Neural cell (in vitro differentiated cells): ENCODE results near the gene FMN2. TPM values are rescaled to one million over a fixed set of nuclear protein-coding genes. Genes with fewer than 3 reads are reported as not detected.

ENCODE experiments used
- H2AFZ ChIP-seq: fragments of 200-600, 300-800 bp; sonication (generic), shearing (Covaris generic); 2 replicates; pipeline ENCODE4 v1.6.0; 2014; ENCODE audit warnings: low read depth, mild to moderate bottlenecking, antibody characterized with exemption, low read length, moderate library complexity
- H3F3A ChIP-seq: fragments of 200-600 bp; shearing (Covaris generic); 2 replicates; pipeline ENCODE4 v1.6.1; 2016; ENCODE audit warnings: mild to moderate bottlenecking, moderate library complexity, mixed read lengths, antibody characterized with exemption, low read length; ENCODE audit not compliant: insufficient read depth, poor library complexity, severe bottlenecking
- H3K27ac ChIP-seq: fragments of 200-600, 300-800 bp; sonication (generic), shearing (Covaris generic); 2 replicates; pipeline ENCODE4 v1.5.1; 2014; ENCODE audit warnings: mild to moderate bottlenecking, low read length, moderate library complexity
- H3K27me3 ChIP-seq: fragments of 300-800, 200-600 bp; sonication (generic), shearing (Covaris generic); 2 replicates; pipeline ENCODE4 v1.6.0; 2014; ENCODE audit warnings: mild to moderate bottlenecking, low read depth, low read length, moderate library complexity; ENCODE audit not compliant: insufficient read depth
- H3K36me3 ChIP-seq: fragments of 300-800, 200-600 bp; sonication (generic), shearing (Covaris generic); 2 replicates; pipeline ENCODE4 v1.5.1; 2014; ENCODE audit warnings: mild to moderate bottlenecking, antibody characterized with exemption, low read length, moderate library complexity; ENCODE audit not compliant: insufficient read depth
- H3K4me2 ChIP-seq: fragments of 300-800, 200-600 bp; sonication (generic), shearing (Covaris generic); 2 replicates; pipeline ENCODE4 v1.6.0; 2014; ENCODE audit warnings: mild to moderate bottlenecking, low read length
- H3K4me3 ChIP-seq: fragments of 300-800, 200-600 bp; sonication (generic), shearing (Covaris generic); 2 replicates; pipeline ENCODE4 v1.5.1; 2014; ENCODE audit warnings: mild to moderate bottlenecking, low read length, moderate library complexity
- H3K79me2 ChIP-seq: fragments of 200-600 bp; shearing (Covaris generic); replicated peaks from 2 replicates; pipeline ENCODE4 v1.6.0; 2014; ENCODE audit warnings: mild to moderate bottlenecking, low read length, moderate library complexity; ENCODE audit not compliant: insufficient read depth
- H3K9ac ChIP-seq: fragments of 300-800, 200-600 bp; sonication (generic), shearing (Covaris generic); 2 replicates; pipeline ENCODE4 v1.6.1; 2016; ENCODE audit warnings: mild to moderate bottlenecking, low read length, mixed read lengths
- H3K9me2 ChIP-seq: fragments of 200-600 bp; shearing (Covaris generic); 2 replicates; pipeline ENCODE4 v1.6.1; 2016; ENCODE audit warnings: mild to moderate bottlenecking, low read length, mixed read lengths; ENCODE audit not compliant: insufficient read depth
- H3K9me3 ChIP-seq: fragments of 200-600, 300-800 bp; sonication (generic), shearing (Covaris generic); 2 replicates; pipeline ENCODE4 v1.6.1; 2016; ENCODE audit warnings: mild to moderate bottlenecking, mixed run types, low read length, moderate library complexity, mixed read lengths
- H4K20me1 ChIP-seq: fragments of 200-600 bp; shearing (Covaris generic); 2 replicates; pipeline ENCODE4 v1.6.1; 2016; ENCODE audit warnings: mild to moderate bottlenecking, mixed run types; ENCODE audit not compliant: insufficient read depth
- CTCF ChIP-seq: fragments of 450-650 bp; IDR thresholded peaks from 2 replicates; pipeline ENCODE4 v1.5.1; 2014; ENCODE audit warnings: antibody characterized with exemption, mild to moderate bottlenecking, moderate library complexity; ENCODE audit not compliant: poor library complexity, severe bottlenecking
- EP300 ChIP-seq: fragments of 450-650 bp; conservative IDR thresholded peaks from 2 replicates; pipeline ENCODE4 v1.6.1; 2014; ENCODE audit warnings: antibody characterized with exemption, mild to moderate bottlenecking, moderate library complexity; ENCODE audit not compliant: poor library complexity, severe bottlenecking
- EZH2 ChIP-seq: fragments of 200-600, 300-800 bp; shearing (Covaris generic), sonication (generic); IDR thresholded peaks from 2 replicates; pipeline ENCODE4 v1.6.1; 2014; ENCODE audit warnings: antibody characterized with exemption, low read length, borderline replicate concordance, mild to moderate bottlenecking; ENCODE audit not compliant: insufficient read depth, poor library complexity, severe bottlenecking
- MXI1 ChIP-seq: fragments of 450-650 bp; conservative IDR thresholded peaks from 2 replicates; pipeline ENCODE4 v1.6.1; 2014; ENCODE audit warnings: antibody characterized with exemption, mild to moderate bottlenecking; ENCODE audit not compliant: poor library complexity, severe bottlenecking
- POLR2AphosphoS5 ChIP-seq: IDR thresholded peaks from 2 replicates; pipeline ENCODE4 v1.6.1; 2012
- RAD21 ChIP-seq: fragments of 450-650 bp; conservative IDR thresholded peaks from 2 replicates; pipeline ENCODE4 v1.6.1; 2014; ENCODE audit warnings: antibody characterized with exemption, mild to moderate bottlenecking, moderate library complexity
- REST ChIP-seq: IDR thresholded peaks from 2 replicates; pipeline ENCODE4 v1.6.1; 2012; ENCODE audit warnings: borderline replicate concordance
- SMC3 ChIP-seq: fragments of 450-650 bp; conservative IDR thresholded peaks from 2 replicates; pipeline ENCODE4 v1.6.1; 2014; ENCODE audit warnings: antibody characterized with exemption, mild to moderate bottlenecking, moderate library complexity; ENCODE audit not compliant: poor library complexity
- TAF1 ChIP-seq: IDR thresholded peaks from 2 replicates; pipeline ENCODE4 v1.6.1; 2012; ENCODE audit warnings: low read depth
- polyA plus RNA-seq: library from polyadenylated mRNA; depleted of rRNA; stranded (reverse); fragments of >200 nt; gene quantifications from 2 replicates; pipeline ENCODE4 v1.2.3, GENCODE V29; 2014

The FMN2 gene
- polyA plus RNA-seq, 1 donor from 2014 or later = 23.9 TPM

- H3F3A ChIP-seq = no peaks in the 10 kb centered on the region
- no peaks in the 10 kb centered on the region for H3K27me3 ChIP-seq
- H3K36me3 ChIP-seq = no peaks in the 10 kb centered on the region
- no peak overlapping the region for H3K4me2 ChIP-seq
- no peaks in the 10 kb centered on the region for H3K9me2 ChIP-seq
- no peaks in the 10 kb centered on the region for H3K79me2 ChIP-seq
- H3K9me3 ChIP-seq = no peaks in the 10 kb centered on the region
- H2AFZ ChIP-seq = no peak overlapping the region
- TF ChIP-seq CTCF (no peak), REST (no peak), POLR2AphosphoS5 (no peak), TAF1 (no peak), EZH2 (no peak), SMC3 (no peak), EP300 (no peak), RAD21 (no peak), MXI1 (no peak)
- H3K9ac ChIP-seq = no peak overlapping the region
- H4K20me1 ChIP-seq = no peaks in the 10 kb centered on the region
- no peak overlapping the region for H3K4me3 ChIP-seq
- H3K27ac ChIP-seq = no peak overlapping the region
Observed at GRCh38 chr1:240109130-240109529, 17.4 kb downstream of the FMN2 start.

GRCh38 chr1:240109920-240110636 lies 18.4 kb downstream of the FMN2 start:
- H3K79me2 ChIP-seq = no peaks in the 10 kb centered on the region
- no peaks in the 10 kb centered on the region for H3K9me3 ChIP-seq
- no peaks in the 10 kb centered on the region for H3K36me3 ChIP-seq
- no peak overlapping the region for H2AFZ ChIP-seq
- no peaks in the 10 kb centered on the region for H4K20me1 ChIP-seq
- H3K27ac ChIP-seq = no peak overlapping the region
- TF ChIP-seq REST (no peak), EP300 (no peak), RAD21 (no peak), MXI1 (no peak), CTCF (no peak), POLR2AphosphoS5 (no peak), SMC3 (no peak), TAF1 (no peak), EZH2 (no peak)
- no peaks in the 10 kb centered on the region for H3K27me3 ChIP-seq
- H3F3A ChIP-seq = no peaks in the 10 kb centered on the region
- H3K4me2 ChIP-seq = no peak overlapping the region
- H3K9me2 ChIP-seq = no peaks in the 10 kb centered on the region
- no peak overlapping the region for H3K4me3 ChIP-seq
- no peak overlapping the region for H3K9ac ChIP-seq
